K562 (cell line): ENCODE data around the gene PBX2. TPM values are rescaled to one million over a fixed set of nuclear protein-coding genes. Genes with fewer than 3 reads are reported as not detected.

ENCODE experiments used
- JUN ChIP-seq, 2 experiments: sonication (generic) in 1 of 2; formaldehyde crosslinking in 1 of 2; IDR thresholded peaks; 2 replicates each; pipeline versions ENCODE4 v1.6.1 to v1.8.0; 2012 to 2022; ENCODE audit warnings: borderline replicate concordance in 2 of 2, mild to moderate bottlenecking in 2 of 2, improper control_type of control experiment in 1 of 2, low read depth in 1 of 2, low read length in 1 of 2, missing genetic modification reagents in 1 of 2
- KDM1A ChIP-seq, 2 experiments: fragments of 450-650 bp; IDR thresholded peaks; 2 replicates each; pipeline ENCODE4 v1.6.1; 2016; ENCODE audit warnings: mild to moderate bottlenecking in 2 of 2
- RBM17 ChIP-seq: fragments of 200-400 bp; formaldehyde crosslinking; IDR thresholded peaks from 2 replicates; pipeline ENCODE4 v1.6.1; 2017; ENCODE audit warnings: low read depth, mild to moderate bottlenecking, low read length, borderline replicate concordance
- polyA plus RNA-seq, 8 experiments: library from polyadenylated mRNA; depleted of rRNA in 4 of 8; stranded (reverse) in 5 of 8; unstranded in 3 of 8; fragments of >200 nt; fragmentation: Nextera tagmentation in 2 of 8; fragmentation: Illumina TruSeq in 1 of 8; extraction: Ambion mirVana in 2 of 8; extraction: Trizol in 1 of 8; gene quantifications; 2 replicates each; pipeline versions ENCODE4 v1.2.1 to v1.2.3, GENCODE V29; 2011 to 2014; ENCODE audit warnings: inconsistent platforms in 1 of 8, missing spikeins in 1 of 8
- total RNA-seq, 7 experiments: library from RNA; depleted of rRNA in 6 of 7; stranded (reverse); fragments of >200 nt in 6 of 7; fragmentation: Illumina TruSeq in 2 of 7; extraction: Trizol in 2 of 7; gene quantifications; 2 replicates each; pipeline versions ENCODE4 v1.2.1 to v1.2.3, GENCODE V29; 2011 to 2021; ENCODE audit warnings: low replicate concordance in 1 of 7
- TF ChIP-seq, protein P1 (sequence below), 2 experiments: fragments of 450-650 bp; IDR thresholded peaks; 2 replicates each; pipeline ENCODE4 v1.6.1; 2016
- TF ChIP-seq, protein P2 (sequence below): sonication (generic); formaldehyde crosslinking; IDR thresholded peaks from 2 replicates; pipeline ENCODE4 v1.8.1; 2023; ENCODE audit warnings: mild to moderate bottlenecking, missing genetic modification reagents
- TF ChIP-seq, protein P3 (sequence below): fragments of 250-450 bp; sonication (Bioruptor Pico); IDR thresholded peaks from 2 replicates; pipeline ENCODE4 v1.4.0; 2020

The PBX2 gene
- total and polyA plus RNA-seq, 9 of the 15 experiments (the other 6 are each of a cell fraction or from before 2014, with no cell fraction given): 1.9 to 134 (median 62.5) TPM

DNA sequence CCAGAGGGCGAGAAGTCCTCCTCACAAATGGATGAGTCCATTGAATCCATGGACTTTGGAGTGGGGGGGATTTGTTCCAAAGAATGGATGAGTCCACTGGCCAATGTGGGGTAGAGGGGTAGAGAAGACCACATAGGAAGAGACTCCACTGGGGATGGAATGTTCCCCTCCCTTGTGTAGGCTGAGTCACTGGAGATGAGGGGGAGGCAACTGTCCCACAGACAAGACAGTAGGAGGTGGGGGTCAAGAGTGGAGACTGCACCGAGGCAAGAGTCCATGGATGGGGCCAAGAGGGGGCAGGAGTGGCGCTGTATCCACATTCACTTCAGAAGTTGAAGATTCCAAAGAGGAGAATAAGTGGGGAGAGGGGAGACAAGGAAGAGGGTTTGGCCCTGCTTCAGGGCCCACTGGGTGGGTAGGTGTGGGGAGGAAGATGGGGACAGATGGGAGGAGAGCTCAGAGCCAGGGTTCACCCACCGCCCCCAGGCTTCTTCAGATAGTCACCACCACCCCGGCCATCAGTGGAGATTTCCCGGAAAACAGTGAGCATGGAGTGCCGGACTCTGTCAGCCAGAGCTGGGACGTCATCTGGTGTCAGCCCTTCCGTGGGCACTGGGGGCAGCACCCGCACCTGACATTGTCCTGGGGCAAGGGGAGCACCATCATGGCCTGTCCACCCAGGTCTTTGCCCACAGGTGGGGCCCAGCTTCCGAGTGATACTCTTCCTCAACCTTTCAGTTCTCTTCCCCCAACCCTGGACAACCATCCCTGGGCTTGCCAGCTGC is 21.0 kb downstream of the PBX2 start (continued):
- TF ChIP-seq, protein P1, sequence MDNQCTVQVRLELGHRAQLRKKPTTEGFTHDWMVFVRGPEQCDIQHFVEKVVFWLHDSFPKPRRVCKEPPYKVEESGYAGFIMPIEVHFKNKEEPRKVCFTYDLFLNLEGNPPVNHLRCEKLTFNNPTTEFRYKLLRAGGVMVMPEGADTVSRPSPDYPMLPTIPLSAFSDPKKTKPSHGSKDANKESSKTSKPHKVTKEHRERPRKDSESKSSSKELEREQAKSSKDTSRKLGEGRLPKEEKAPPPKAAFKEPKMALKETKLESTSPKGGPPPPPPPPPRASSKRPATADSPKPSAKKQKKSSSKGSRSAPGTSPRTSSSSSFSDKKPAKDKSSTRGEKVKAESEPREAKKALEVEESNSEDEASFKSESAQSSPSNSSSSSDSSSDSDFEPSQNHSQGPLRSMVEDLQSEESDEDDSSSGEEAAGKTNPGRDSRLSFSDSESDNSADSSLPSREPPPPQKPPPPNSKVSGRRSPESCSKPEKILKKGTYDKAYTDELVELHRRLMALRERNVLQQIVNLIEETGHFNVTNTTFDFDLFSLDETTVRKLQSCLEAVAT (IDR thresholded peaks at IDR 0.05): peak in 1 of 2 experiments; percentile 63; a peak in 3 of 4 replicates
- TF ChIP-seq, protein P2, sequence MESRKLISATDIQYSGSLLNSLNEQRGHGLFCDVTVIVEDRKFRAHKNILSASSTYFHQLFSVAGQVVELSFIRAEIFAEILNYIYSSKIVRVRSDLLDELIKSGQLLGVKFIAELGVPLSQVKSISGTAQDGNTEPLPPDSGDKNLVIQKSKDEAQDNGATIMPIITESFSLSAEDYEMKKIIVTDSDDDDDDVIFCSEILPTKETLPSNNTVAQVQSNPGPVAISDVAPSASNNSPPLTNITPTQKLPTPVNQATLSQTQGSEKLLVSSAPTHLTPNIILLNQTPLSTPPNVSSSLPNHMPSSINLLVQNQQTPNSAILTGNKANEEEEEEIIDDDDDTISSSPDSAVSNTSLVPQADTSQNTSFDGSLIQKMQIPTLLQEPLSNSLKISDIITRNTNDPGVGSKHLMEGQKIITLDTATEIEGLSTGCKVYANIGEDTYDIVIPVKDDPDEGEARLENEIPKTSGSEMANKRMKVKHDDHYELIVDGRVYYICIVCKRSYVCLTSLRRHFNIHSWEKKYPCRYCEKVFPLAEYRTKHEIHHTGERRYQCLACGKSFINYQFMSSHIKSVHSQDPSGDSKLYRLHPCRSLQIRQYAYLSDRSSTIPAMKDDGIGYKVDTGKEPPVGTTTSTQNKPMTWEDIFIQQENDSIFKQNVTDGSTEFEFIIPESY: no peak
- TF ChIP-seq, protein P3, sequence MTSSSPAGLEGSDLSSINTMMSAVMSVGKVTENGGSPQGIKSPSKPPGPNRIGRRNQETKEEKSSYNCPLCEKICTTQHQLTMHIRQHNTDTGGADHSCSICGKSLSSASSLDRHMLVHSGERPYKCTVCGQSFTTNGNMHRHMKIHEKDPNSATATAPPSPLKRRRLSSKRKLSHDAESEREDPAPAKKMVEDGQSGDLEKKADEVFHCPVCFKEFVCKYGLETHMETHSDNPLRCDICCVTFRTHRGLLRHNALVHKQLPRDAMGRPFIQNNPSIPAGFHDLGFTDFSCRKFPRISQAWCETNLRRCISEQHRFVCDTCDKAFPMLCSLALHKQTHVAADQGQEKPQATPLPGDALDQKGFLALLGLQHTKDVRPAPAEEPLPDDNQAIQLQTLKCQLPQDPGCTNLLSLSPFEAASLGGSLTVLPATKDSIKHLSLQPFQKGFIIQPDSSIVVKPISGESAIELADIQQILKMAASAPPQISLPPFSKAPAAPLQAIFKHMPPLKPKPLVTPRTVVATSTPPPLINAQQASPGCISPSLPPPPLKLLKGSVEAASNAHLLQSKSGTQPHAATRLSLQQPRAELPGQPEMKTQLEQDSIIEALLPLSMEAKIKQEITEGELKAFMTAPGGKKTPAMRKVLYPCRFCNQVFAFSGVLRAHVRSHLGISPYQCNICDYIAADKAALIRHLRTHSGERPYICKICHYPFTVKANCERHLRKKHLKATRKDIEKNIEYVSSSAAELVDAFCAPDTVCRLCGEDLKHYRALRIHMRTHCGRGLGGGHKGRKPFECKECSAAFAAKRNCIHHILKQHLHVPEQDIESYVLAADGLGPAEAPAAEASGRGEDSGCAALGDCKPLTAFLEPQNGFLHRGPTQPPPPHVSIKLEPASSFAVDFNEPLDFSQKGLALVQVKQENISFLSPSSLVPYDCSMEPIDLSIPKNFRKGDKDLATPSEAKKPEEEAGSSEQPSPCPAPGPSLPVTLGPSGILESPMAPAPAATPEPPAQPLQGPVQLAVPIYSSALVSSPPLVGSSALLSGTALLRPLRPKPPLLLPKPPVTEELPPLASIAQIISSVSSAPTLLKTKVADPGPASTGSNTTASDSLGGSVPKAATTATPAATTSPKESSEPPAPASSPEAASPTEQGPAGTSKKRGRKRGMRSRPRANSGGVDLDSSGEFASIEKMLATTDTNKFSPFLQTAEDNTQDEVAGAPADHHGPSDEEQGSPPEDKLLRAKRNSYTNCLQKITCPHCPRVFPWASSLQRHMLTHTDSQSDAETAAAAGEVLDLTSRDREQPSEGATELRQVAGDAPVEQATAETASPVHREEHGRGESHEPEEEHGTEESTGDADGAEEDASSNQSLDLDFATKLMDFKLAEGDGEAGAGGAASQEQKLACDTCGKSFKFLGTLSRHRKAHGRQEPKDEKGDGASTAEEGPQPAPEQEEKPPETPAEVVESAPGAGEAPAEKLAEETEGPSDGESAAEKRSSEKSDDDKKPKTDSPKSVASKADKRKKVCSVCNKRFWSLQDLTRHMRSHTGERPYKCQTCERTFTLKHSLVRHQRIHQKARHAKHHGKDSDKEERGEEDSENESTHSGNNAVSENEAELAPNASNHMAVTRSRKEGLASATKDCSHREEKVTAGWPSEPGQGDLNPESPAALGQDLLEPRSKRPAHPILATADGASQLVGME (CRISPR knock-in tag): no peak
- TF ChIP-seq JUN (IDR thresholded peaks at IDR 0.05; ENCODE audit: borderline replicate concordance, low read depth, low read length) (0 out of 2 replicates have a peak, but pooled peaks have one; percentile 45), JUN (CRISPR knock-in tag; IDR thresholded peaks at IDR 0.05; ENCODE audit: borderline replicate concordance) (no peak), RBM17 (no peak), KDM1A (IDR thresholded peaks at IDR 0.05) (peak; percentile 19 to 55; a peak in 1 of 4 replicates)
